Measurements from ENCODE around the gene CD177.
A peak's percentile ranks its signal among the peaks of the same experiment; 100 is the strongest.
"Not testable (repeated sequence)": the region's sequence is repeated elsewhere in the genome, so short reads cannot be mapped to it uniquely, and the experiment has no call there.

Gene CD177

DNA sequence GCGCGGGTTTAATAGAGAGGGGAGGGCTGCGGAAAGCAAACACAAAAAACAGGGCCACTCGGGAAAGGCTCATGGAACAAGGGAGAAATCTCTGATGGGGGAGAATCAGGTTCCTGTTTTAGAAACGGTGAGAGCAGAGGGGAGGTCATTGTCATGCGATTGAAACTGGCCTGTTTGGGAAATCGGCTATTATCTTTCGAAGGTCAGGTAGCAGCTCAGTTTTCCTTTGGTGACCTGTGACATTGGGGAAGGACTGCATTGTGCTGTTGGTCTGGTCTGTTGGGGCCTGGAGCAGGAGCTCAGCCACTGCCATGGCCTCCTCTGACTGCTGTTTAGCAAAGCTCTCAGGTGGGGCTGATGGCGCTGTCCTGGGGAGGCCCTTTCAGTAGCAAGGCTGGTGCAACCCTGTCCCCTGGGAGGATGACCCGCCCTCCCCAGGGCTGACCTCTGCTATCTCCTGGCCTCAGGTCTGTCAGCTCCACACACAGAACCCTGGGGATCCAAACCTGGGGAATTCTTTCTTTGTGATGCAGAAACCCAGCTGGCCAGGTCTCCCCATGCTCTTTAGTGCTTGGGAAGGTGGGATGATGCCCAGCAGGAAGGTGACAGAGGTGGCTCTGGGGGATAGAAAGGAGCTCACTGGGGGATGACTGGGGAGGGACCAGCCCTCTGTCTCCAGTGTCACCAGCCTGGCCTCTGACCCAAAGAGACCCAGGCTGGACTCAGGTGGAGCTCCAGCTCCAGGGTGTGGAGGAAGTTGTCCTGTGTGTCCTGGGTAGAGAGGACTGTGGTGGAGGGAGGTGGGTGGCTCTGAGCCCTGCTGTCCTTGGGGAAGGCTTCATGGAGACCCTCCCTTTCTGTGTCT lies 21.2 kb upstream of the CD177 start:
- no peak for DNase-seq

- not testable (repeated sequence) for DNase-seq
These were observed 17.0 kb upstream of the CD177 start for GRCh38 chr19:43336508-43336907.

GRCh38 chr19:43337737-43338136 lies 15.7 kb upstream of the CD177 start:
- DNase-seq = no peak

- no peak for DNase-seq
These were observed 15.0 kb upstream of the CD177 start for GRCh38 chr19:43338530-43338929.

GRCh38 chr19:43339243-43339930 lies 14.1 kb upstream of the CD177 start:
- DNase-seq = not testable (repeated sequence)

DNA sequence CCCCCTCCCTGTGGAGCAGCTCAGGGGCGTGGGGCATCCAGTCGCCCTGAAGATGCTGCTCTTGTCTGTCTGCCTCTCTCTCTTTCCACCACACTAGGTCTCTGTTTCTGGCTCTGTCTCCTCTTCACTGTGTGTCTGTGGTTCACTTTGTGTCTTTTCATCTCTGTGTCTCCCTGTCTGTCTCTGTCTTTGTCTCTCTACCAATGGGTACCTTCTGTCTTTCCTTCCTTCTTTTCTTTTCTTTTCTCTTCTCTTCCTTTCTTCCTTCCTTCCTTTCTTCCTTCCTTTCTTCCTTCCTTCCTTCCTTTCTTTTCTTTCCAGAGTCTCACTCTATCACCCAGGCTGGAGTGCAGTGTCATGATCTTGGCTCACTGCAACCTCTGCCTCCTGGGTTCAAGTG lies 13.4 kb upstream of the CD177 start:
- DNase-seq = not testable (repeated sequence)

DNA sequence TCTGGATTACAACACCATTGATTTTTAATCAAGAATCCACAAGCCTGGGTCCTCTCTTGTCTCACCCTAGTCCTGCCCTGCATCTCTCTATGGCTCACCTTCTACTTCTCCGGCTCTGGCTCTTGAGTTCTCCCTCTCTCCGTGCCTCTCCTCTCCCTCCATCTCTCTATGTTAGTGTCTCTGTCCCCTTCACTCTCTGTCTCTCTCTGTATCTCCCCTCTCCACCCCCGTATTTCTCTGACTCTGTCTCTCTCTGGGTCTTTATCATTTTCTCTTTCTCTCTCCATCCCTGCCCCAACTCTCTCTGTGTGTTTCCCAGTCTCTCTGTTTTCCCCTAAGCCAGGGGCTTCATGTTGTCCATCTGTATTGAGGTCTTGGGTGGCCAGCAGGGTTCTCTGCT lies 12.4 kb upstream of the CD177 start:
- DNase-seq = not testable (repeated sequence)

- DNase-seq = peak; percentile 15
These were observed 11.4 kb upstream of the CD177 start for GRCh38 chr19:43342104-43342503.

DNA sequence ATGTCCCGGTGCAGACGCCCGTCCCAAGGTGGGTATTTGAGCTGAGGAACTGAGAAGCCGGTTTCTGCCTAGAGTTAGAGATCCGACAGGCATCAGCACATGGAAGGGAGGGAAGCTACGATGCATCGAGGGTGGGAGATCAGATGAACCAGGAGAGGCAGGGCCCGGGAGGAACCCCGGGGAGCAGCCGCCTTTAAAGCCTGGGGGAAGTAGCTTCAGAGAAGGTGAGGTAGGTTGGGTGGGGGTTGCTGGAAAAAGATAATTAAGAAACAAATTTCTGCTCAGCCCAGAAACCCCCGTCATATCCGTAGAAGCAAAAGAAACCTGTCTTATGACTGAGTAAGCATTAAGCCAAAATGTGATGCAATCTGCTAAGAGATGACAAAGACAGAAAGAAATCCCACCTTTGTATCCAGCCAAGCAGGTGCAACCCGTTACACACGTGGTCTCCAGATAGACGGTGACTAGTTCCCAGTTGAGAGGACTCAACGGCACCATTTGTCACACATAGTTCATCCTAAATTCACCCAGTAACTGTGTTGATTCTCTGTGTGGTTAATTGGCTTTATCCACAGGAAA lies 9.1 kb upstream of the CD177 start:
- not testable (repeated sequence) for DNase-seq

GRCh38 chr19:43349813-43350212 lies 3.7 kb upstream of the CD177 start:
- DNase-seq = not testable (repeated sequence)

DNA sequence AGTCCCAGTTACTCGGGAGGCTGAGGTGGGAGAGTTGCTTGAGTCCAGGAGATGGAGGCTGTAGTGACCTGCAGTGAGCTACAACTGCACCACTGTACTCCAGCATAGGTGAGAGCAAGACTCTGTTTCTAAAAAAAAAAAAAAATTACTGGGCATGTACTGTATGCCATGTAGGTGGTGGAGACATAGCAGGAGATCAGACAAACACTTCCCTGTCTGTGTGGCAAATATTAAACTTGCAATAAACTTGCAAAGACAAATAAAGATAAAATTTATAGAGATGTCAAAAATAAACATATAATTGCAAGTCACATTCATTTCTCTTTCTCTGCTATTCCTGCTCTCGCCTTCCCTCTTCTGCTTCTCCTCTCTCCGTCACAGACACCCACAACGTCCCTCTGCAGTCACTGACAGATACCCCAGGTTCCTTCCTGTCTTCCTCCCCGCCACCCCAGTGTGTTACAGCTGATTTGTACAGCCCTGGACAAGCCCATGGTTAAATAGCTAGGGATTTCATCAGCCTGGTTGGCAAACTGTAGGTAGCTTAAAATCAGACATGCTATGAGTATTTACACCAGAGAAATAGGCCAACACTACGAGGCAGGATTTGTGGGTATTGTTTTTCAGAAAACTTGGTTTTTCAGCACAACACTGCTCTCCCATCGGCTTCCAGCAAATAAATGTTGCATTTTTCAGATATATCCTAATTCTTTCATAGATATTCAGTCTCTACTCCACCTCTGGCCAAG lies 1.3 kb upstream of the CD177 start:
- no peak for DNase-seq

DNA sequence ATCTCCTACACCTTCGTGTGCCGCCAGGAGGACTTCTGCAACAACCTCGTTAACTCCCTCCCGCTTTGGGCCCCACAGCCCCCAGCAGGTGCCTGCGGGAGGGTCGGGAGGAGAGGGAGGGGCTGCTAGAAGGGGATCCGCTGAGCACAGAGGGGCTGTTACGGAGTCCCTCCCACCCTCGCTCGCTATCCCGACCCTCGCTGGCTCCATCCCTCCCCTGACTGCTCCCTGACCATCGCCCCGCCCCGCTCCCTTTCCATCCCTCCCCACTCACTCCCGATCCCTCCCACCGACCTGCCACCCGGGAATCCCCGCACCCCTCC lies 780 bp downstream of the CD177 start:
- DNase-seq = no peak

DNA sequence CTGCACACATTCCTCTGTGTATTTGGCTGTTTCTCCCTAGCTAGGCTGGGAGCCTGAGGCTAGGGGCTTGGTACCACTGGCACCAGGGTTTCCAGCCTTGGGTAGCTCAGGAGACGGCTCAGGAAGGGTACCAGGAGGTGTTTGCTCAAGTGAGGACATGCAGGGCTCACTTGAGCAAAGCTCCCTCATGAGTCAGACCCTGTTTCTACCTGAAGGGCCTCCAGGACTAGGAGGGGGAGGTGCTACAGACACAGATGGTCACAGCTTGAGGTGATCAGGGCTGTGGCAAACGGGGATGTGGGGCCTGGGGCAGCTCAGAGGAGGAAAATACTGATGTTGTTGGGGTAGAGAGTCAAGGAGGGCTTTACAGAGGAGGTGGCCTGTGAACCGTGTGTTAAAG lies 3.3 kb downstream of the CD177 start:
- not testable (repeated sequence) for DNase-seq

DNA sequence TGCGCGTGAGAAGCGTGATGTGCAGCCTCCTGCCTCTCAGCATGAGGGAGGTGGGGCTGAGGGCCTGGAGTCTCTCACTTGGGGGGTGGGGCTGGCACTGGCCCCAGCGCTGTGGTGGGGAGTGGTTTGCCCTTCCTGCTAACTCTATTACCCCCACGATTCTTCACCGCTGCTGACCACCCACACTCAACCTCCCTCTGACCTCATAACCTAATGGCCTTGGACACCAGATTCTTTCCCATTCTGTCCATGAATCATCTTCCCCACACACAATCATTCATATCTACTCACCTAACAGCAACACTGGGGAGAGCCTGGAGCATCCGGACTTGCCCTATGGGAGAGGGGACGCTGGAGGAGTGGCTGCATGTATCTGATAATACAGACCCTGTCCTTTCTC lies 8.7 kb downstream of the CD177 start:
- peak; percentile 74 for DNase-seq

GRCh38 chr19:43362745-43363144 lies 9.3 kb downstream of the CD177 start:
- DNase-seq = no peak

DNA sequence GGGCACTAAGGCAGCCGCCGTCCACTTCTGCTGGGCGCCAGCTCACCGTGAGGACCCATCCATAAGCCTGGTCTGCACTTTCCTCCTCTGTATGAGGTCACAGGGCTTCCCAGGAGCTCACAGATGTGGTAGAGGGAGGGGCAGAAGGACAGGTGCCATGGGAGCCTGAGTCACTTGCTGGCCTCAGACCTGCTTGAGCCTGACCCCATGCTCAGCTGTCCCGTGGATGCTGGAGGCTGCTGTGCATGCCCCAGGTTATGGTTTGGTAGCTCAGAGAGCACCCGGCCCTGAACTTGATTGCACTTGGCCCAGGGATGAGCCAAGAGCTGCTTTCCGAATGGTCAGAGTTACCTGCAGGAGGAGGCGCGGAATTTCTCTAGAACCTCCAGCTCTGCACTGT lies 12.2 kb downstream of the CD177 start:
- not testable (repeated sequence) for DNase-seq

GRCh38 chr19:43367822-43368221 lies 14.3 kb downstream of the CD177 start:
- DNase-seq = no peak

DNA sequence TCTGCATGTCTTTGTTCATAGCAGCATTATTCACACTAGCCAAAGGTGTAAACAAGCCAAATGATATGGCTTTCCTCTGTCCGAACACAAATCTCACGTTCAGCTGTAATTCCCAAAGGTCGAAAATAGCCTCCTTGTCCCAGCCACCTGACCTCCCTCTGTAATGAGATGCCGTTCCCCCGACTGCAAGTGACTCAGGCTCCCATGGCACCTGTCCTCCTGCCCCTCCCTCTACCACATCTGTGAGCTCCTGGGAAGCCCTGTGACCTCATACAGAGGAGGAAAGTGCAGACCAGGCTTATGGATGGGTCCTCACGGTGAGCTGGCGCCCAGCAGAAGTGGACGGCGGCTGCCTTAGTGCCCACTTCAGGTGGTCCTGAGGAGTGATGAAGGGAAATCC lies 15.4 kb downstream of the CD177 start:
- not testable (repeated sequence) for DNase-seq

GRCh38 chr19:43371909-43372308 lies 18.4 kb downstream of the CD177 start:
- DNase-seq = no peak

GRCh38 chr19:43372462-43372861 lies 19.0 kb downstream of the CD177 start:
- peak; percentile 33 for DNase-seq

DNA sequence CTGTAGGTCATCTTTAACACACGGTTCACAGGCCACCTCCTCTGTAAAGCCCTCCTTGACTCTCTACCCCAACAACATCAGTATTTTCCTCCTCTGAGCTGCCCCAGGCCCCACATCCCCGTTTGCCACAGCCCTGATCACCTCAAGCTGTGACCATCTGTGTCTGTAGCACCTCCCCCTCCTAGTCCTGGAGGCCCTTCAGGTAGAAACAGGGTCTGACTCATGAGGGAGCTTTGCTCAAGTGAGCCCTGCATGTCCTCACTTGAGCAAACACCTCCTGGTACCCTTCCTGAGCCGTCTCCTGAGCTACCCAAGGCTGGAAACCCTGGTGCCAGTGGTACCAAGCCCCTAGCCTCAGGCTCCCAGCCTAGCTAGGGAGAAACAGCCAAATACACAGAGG lies 24.1 kb downstream of the CD177 start:
- DNase-seq = not testable (repeated sequence)

- no peak for DNase-seq
These were observed 26.5 kb downstream of the CD177 start for GRCh38 chr19:43380008-43380407.

DNA sequence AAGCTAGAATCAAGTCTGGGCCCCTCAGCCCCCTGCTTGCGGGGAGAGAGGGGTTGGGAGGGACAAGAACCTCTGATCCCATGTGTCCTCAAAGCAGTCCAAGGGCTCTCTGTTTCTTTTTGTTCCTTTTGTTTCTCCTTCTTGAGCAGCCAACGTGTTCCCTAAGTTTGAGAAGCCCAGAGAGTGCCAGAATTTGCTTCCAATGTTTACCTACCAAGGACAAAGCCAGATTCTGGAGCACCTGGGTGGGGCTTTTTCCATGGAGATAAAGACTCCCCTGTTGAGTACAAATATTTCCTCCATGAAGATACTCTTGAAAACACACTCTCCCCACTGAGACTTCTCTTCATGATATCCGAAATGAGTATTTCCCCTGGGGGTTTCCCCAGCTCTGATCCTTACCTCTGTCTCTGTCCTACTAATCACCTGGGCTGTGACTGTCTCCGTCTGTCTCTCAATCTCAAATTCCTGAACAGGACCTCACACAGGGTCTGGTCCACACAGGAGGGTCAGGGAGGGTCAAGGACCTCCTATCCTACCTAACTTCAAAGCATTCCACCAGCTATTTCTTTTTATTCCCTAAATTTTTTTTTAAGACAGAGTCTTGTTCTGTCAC lies 27.4 kb downstream of the CD177 start:
- DNase-seq = no peak

All from HCEC 1CT (cell line).